Heart left ventricle (tissue), 16 donors: ENCODE results near the gene WIPF3. TPM values are rescaled to one million over a fixed set of nuclear protein-coding genes. Genes with fewer than 3 reads are reported as not detected.

ENCODE experiments used
- ATAC-seq, 4 donors: fragments of 200-7000 bp; cut with Tn5 transposase; one replicate each; pipeline ENCODE4 v1.9.1; 2020 to 2022; ENCODE audit warnings: moderate library complexity in 4 of 4, mild to moderate bottlenecking in 3 of 4, moderate number of reproducible peaks in 1 of 4
- DNase-seq, 5 donors: peaks; one replicate each; pipeline ENCODE4 v3.0.0-alpha.2; 2020
- H3K27ac ChIP-seq, 12 donors: fragments of 200-600 bp; sonication (generic) in 4 of 12; one replicate each; pipeline versions ENCODE4 v1.5.0 to v1.8.0; 2016 to 2022; ENCODE audit warnings: mild to moderate bottlenecking in 2 of 12
- H3K27me3 ChIP-seq, 9 donors: fragments of 200-600 bp; sonication (generic) in 2 of 9; one replicate each; pipeline versions ENCODE4 v1.5.1 to v1.8.0; 2016 to 2022; ENCODE audit warnings: mild to moderate bottlenecking in 3 of 9
- H3K36me3 ChIP-seq, 9 donors: fragments of 200-600 bp; sonication (generic) in 2 of 9; one replicate each; pipeline versions ENCODE4 v1.5.0 to v1.8.0; 2018 to 2022; ENCODE audit warnings: mild to moderate bottlenecking in 2 of 9
- H3K4me1 ChIP-seq, 12 donors: fragments of 200-600 bp; sonication (generic) in 4 of 12; one replicate each; pipeline versions ENCODE4 v1.5.0 to v1.8.0; 2016 to 2022; ENCODE audit warnings: mild to moderate bottlenecking in 3 of 12
- H3K4me3 ChIP-seq, 12 donors: fragments of 200-600 bp; sonication (generic) in 4 of 12; one replicate each; pipeline versions ENCODE4 v1.5.0 to v1.8.0; 2017 to 2022; ENCODE audit warnings: mild to moderate bottlenecking in 9 of 12, moderate library complexity in 4 of 12
- H3K9me3 ChIP-seq, 12 donors: fragments of 200-600 bp; sonication (generic) in 4 of 12; one replicate each; pipeline versions ENCODE4 v1.5.0 to v1.8.0; 2016 to 2022; ENCODE audit warnings: mild to moderate bottlenecking in 1 of 12
- CTCF ChIP-seq, 12 donors: fragments of 200-600 bp; sonication (generic) in 4 of 12; IDR thresholded peaks; one replicate each; pipeline versions ENCODE4 v1.5.0 to v1.8.0; 2018 to 2022; ENCODE audit warnings: antibody characterized with exemption in 12 of 12, mild to moderate bottlenecking in 5 of 12
- POLR2A ChIP-seq, 2 donors: fragments of 450-650 bp; IDR thresholded peaks; one replicate each; pipeline ENCODE4 v1.6.1; 2017; ENCODE audit warnings: antibody characterized with exemption in 2 of 2, mild to moderate bottlenecking in 2 of 2, moderate library complexity in 2 of 2
- WGBS, 4 donors: extraction: QIAGEN DNeasy Blood & Tissue Kit in 2 of 4; methylation state at CpG; one replicate each; pipeline versions ENCODE4 v1.1.5 to v1.1.7; 2013 to 2018; 5-methylcytosine and 5-hydroxymethylcytosine counted together
- intact Hi-C, 10 donors: fragments of 100-400 bp; cut with DNase I; formaldehyde crosslinking; loops; one replicate each; pipeline versions ENCODE4 v1.11.1 to v1.14.2; 2022
- polyA plus RNA-seq, 2 donors: library from polyadenylated mRNA; stranded (reverse); fragments of 200-250 nt; gene quantifications; one replicate each; pipeline ENCODE4 v1.2.3, GENCODE V29; 2013
- total RNA-seq, 9 donors: library from RNA; depleted of rRNA in 2 of 9; stranded (reverse); fragments of >200 nt in 2 of 9; fragmentation: NEBNext Ultra II Directional in 3 of 9; extraction: Animal tissue kit (Norgen Biotek cat#: 25700) in 3 of 9; gene quantifications; one replicate each; pipeline versions ENCODE4 v1.1.0 to v1.2.4, GENCODE V29; 2016 to 2023
- donor health status: ischemic (EF 13 %, LVEDD 7.1; RV severe dilation, severe dysfunction).
- donor health status: healthy with polysubstance abuse.
- donor health status: DM: no; HTN: yes; CAD: no.
- donor health status: DM: no; HTN: no; CAD: no.
- donor health status: ischemic (EF 25% LVEDD 6.9; RV normal size, moderate dysfunction).
- donor health status: ischemic (EF 25% LVEDD 5.7; RV mildly dilated, moderate dysfunction).
- donor health status: healthy.
- donor health status: DM: yes; HTN: yes; CAD: no.
- donor health status: ischemic (EF 35%, LVEDD 5.7; RV mildly dilated, moderate dysfunction).
- donor health status: nonischemic (EF 11% LVEDD 7.7; RV severe dilation, severe dysfunction).
- donor health status: DM: yes; HTN: yes; CAD: no.
- donor health status: PGD.
- donor health status: ischemic (EF 29% LVEDD 5.4; RV normal size, mild dysfunction).
- donor health status: nonischemic (EF 23%, LVEDD 6.1; RV moderate dilation, normal function).

WIPF3 gene
- total and polyA plus RNA-seq, 11 donors, result 1.2 to 16.5 (median 6.8) TPM

GRCh38 chr7:29920491-29920890 lies 114.2 kb downstream of the WIPF3 start:
- WGBS, 4 donors, result 64 to 75% (median 70%) methylated on average over 3 to 5 of the region's 5 CpGs
- no peak for DNase-seq
- Histone ChIP-seq H3K4me3 (no peak overlapping the region), H3K27ac (no peak overlapping the region), H3K36me3 (peaks cover 0 to 46% (median 7%) of the 10 kb centered on the region in 9 donors), H3K27me3 (no peaks in the 10 kb centered on the region), H3K4me1 (peaks cover 0 to 13% (median 0%) of the 10 kb centered on the region in 12 donors), H3K9me3 (no peaks in the 10 kb centered on the region)
- no peak for ATAC-seq
- TF ChIP-seq CTCF (IDR thresholded peaks at IDR 0.05) (no peak), POLR2A (IDR thresholded peaks at IDR 0.05) (no peak)
- intact Hi-C loops, result loop anchor here (2.0 to 10.0 kb wide), 8 partner anchors 48 to 284 kb away; partner anchors contain the start of gene WIPF3 (in 1 of the 10)

- intact Hi-C loops, result loop anchor here (1.0 to 10.0 kb wide), 10 partner anchors 49 to 285 kb away; partner anchors contain the start of gene WIPF3 (in 1 of the 10)
- peak; percentile 62 to 89 (median 84) for ATAC-seq
- Histone ChIP-seq H3K27ac (no peak overlapping the region), H3K4me3 (no peak overlapping the region), H3K9me3 (no peaks in the 10 kb centered on the region), H3K4me1 (peaks cover 0 to 6% (median 0%) of the 10 kb centered on the region in 12 donors), H3K27me3 (no peaks in the 10 kb centered on the region), H3K36me3 (peaks cover 0 to 53% (median 7%) of the 10 kb centered on the region in 9 donors)
- whole genome bisulfite sequencing, 4 donors, result 46 to 53% (median 49%) methylated on average over 4 of the region's 4 CpGs
- DNase-seq, result peak in 3 of 5 donors; percentile 35 to 43 (median 42)
- TF ChIP-seq POLR2A (IDR thresholded peaks at IDR 0.05) (no peak), CTCF (IDR thresholded peaks at IDR 0.05) (peak; percentile 82 to 94 (median 88))
Measured at GRCh38 chr7:29921404-29922010, 115.2 kb downstream of the WIPF3 start.

GRCh38 chr7:29922921-29923700 lies 116.8 kb downstream of the WIPF3 start:
- Histone ChIP-seq H3K36me3 (peaks cover 0 to 53% (median 7%) of the 10 kb centered on the region in 9 donors), H3K9me3 (no peaks in the 10 kb centered on the region), H3K4me1 (peaks cover 0 to 6% (median 0%) of the 10 kb centered on the region in 12 donors), H3K4me3 (no peak overlapping the region), H3K27me3 (no peaks in the 10 kb centered on the region), H3K27ac (no peak overlapping the region)
- WGBS, 4 donors, result 79 to 91% (median 91%) methylated on average over 7 of the region's 7 CpGs
- DNase-seq, result no peak
- intact Hi-C loops, result loop anchor here in 9 of 10 donors (1.0 to 10.0 kb wide), 7 partner anchors 51 to 286 kb away; partner anchors contain the start of gene WIPF3 (in 1 of the 9)
- TF ChIP-seq POLR2A (IDR thresholded peaks at IDR 0.05), result no peak
- no peak for TF ChIP-seq CTCF (IDR thresholded peaks at IDR 0.05)
- ATAC-seq, result no peak

GRCh38 chr7:29924006-29924405 lies 117.7 kb downstream of the WIPF3 start:
- peaks cover 0 to 53% (median 7%) of the 10 kb centered on the region in 9 donors for H3K36me3 ChIP-seq
- intact Hi-C loops, result loop anchor here in 9 of 10 donors (5.0 to 10.0 kb wide), 6 partner anchors 52 to 287 kb away; partner anchors contain the start of gene WIPF3 (in 1 of the 9)
- ATAC-seq (no peak), DNase-seq (no peak)
- H3K4me1 ChIP-seq, result peaks cover 0 to 6% (median 0%) of the 10 kb centered on the region in 12 donors
- H3K27ac ChIP-seq, result no peak overlapping the region
- WGBS, 4 donors, result 57 to 74% (median 66%) methylated on average over 5 to 9 of the region's 9 CpGs
- no peaks in the 10 kb centered on the region for H3K9me3 ChIP-seq
- TF ChIP-seq POLR2A (IDR thresholded peaks at IDR 0.05) (no peak), CTCF (IDR thresholded peaks at IDR 0.05) (no peak)
- no peak overlapping the region for H3K4me3 ChIP-seq
- H3K27me3 ChIP-seq, result no peaks in the 10 kb centered on the region
